HG03439 (cell line): Measurements from ENCODE around the gene HTN3.
A peak's percentile ranks its signal among the peaks of the same experiment; 100 is the strongest.
"Not testable (repeated sequence)": the region's sequence is repeated elsewhere in the genome, so short reads cannot be mapped to it uniquely, and the experiment has no call there.

Experiments used
- ATAC-seq: cut with Tn5 transposase; IDR thresholded peaks from one replicate; pipeline ENCODE4 v1.9.1; 2021; ENCODE audit warnings: mild to moderate bottlenecking, moderate library complexity; ENCODE audit not compliant: unreplicated experiment

HTN3 gene

GRCh38 chr4:70028159-70028558, at the start of gene HTN3:
HTN3 (plus strand) TSS chr4:70028459; CDS start chr4:70030741, 2,282 bp downstream.
- ATAC-seq: not testable (repeated sequence)

- ATAC-seq: no peak
These were observed 44.2 kb upstream of the HTN3 start for GRCh38 chr4:69984030-69984443.

GRCh38 chr4:69986663-69987062, 41.6 kb upstream of the HTN3 start:
- no peak for ATAC-seq

GRCh38 chr4:69991016-69991415, 37.2 kb upstream of the HTN3 start:
- ATAC-seq: no peak

- ATAC-seq: no peak
These were observed 33.5 kb upstream of the HTN3 start for GRCh38 chr4:69994782-69995181.

GRCh38 chr4:69995526-69996016, 32.7 kb upstream of the HTN3 start, which contains the start of gene STATH:
STATH (plus strand) TSS chr4:69995966; CDS start chr4:69998438, 2,472 bp downstream.
- ATAC-seq: no peak

GRCh38 chr4:69999420-69999819, 28.8 kb upstream of the HTN3 start:
- peak; percentile 72 for ATAC-seq

GRCh38 chr4:70000711-70001110, 27.5 kb upstream of the HTN3 start:
- ATAC-seq: no peak

- ATAC-seq: no peak
These were observed 25.8 kb upstream of the HTN3 start for GRCh38 chr4:70002507-70002906.

- ATAC-seq: no peak
These were observed 19.5 kb upstream of the HTN3 start for GRCh38 chr4:70008771-70009170.

GRCh38 chr4:70019006-70019405, 9.3 kb upstream of the HTN3 start:
- not testable (repeated sequence) for ATAC-seq

- ATAC-seq: no peak
These were observed 5.0 kb upstream of the HTN3 start for GRCh38 chr4:70023218-70023617.

GRCh38 chr4:70027011-70027410, 1.2 kb upstream of the HTN3 start:
- ATAC-seq: no peak

- ATAC-seq: not testable (repeated sequence)
These were observed 9.3 kb downstream of the HTN3 start for GRCh38 chr4:70037559-70037958.

GRCh38 chr4:70039928-70040327, 11.7 kb downstream of the HTN3 start:
- ATAC-seq: not testable (repeated sequence)

- no peak for ATAC-seq
These were observed 13.5 kb downstream of the HTN3 start for GRCh38 chr4:70041652-70042286.

GRCh38 chr4:70050138-70050537, 21.9 kb downstream of the HTN3 start, which contains the start of gene HTN1:
HTN1 (plus strand) TSS chr4:70050438; CDS start chr4:70053077, 2,639 bp downstream.
- not testable (repeated sequence) for ATAC-seq

GRCh38 chr4:70056534-70056933, 28.3 kb downstream of the HTN3 start:
- ATAC-seq: not testable (repeated sequence)

- ATAC-seq: no peak
These were observed 29.4 kb downstream of the HTN3 start for GRCh38 chr4:70057651-70058050.

GRCh38 chr4:70059149-70059548, 30.9 kb downstream of the HTN3 start:
- ATAC-seq: no peak

GRCh38 chr4:70062000-70062399, 33.7 kb downstream of the HTN3 start:
- ATAC-seq: no peak

- no peak for ATAC-seq
These were observed 51.9 kb downstream of the HTN3 start for GRCh38 chr4:70080205-70080604.
